HG03520 (cell line): Measurements from ENCODE around the gene CSH2.

ENCODE experiments used
- ATAC-seq: cut with Tn5 transposase; IDR thresholded peaks from one replicate; pipeline ENCODE4 v1.9.1; 2021; ENCODE audit warnings: mild to moderate bottlenecking, moderate library complexity; ENCODE audit not compliant: unreplicated experiment

CSH2 gene

GRCh38 chr17:63835167-63835720 is 38.2 kb downstream of the CSH2 start:
- ATAC-seq: no peak

GRCh38 chr17:63834431-63835166 is 38.9 kb downstream of the CSH2 start:
- peak; percentile 49 for ATAC-seq

- ATAC-seq: no peak
These were observed 39.6 kb downstream of the CSH2 start for GRCh38 chr17:63833741-63834373.

GRCh38 chr17:63833026-63833740 is 40.3 kb downstream of the CSH2 start:
- ATAC-seq: no peak

GRCh38 chr17:63832455-63832854 is 41.0 kb downstream of the CSH2 start:
- ATAC-seq: no peak

GRCh38 chr17:63832014-63832413 is 41.5 kb downstream of the CSH2 start:
- ATAC-seq: no peak

GRCh38 chr17:63831505-63831904 is 42.0 kb downstream of the CSH2 start:
- ATAC-seq: no peak

- no peak for ATAC-seq
These were observed 42.5 kb downstream of the CSH2 start for GRCh38 chr17:63830904-63831491.

GRCh38 chr17:63830278-63830677 is 43.2 kb downstream of the CSH2 start:
- ATAC-seq: no peak

GRCh38 chr17:63828936-63829335 is 44.5 kb downstream of the CSH2 start:
- ATAC-seq: no peak

GRCh38 chr17:63827801-63828221 is 45.7 kb downstream of the CSH2 start:
- no peak for ATAC-seq

- ATAC-seq: peak; percentile 80
These were observed 46.3 kb downstream of the CSH2 start, which contains the start of the genes FTSJ3 and PSMC5 for GRCh38 chr17:63827002-63827800. FTSJ3 (minus strand) TSS chr17:63827663; CDS start chr17:63826902, 761 bp downstream. PSMC5 (plus strand) TSS chr17:63827431; CDS start chr17:63827491, 60 bp downstream.

- ATAC-seq: no peak
These were observed 46.9 kb downstream of the CSH2 start for GRCh38 chr17:63826468-63827001.

- ATAC-seq: no peak
These were observed 49.1 kb downstream of the CSH2 start for GRCh38 chr17:63824362-63824761.

- no peak for ATAC-seq
These were observed 49.7 kb downstream of the CSH2 start for GRCh38 chr17:63823659-63824331.

- no peak for ATAC-seq
These were observed 50.9 kb downstream of the CSH2 start for GRCh38 chr17:63822537-63822936.
